Liver (tissue), 9 donors: Measurements from ENCODE around the gene NUDT21. TPM values are rescaled to one million over a fixed set of nuclear protein-coding genes. Genes with fewer than 3 reads are reported as not detected.

Source experiments
- DNase-seq: peaks from one replicate; pipeline ENCODE4 v3.0.0-alpha.2; 2017; ENCODE audit warnings: low spot score
- H3K27ac ChIP-seq, 2 donors: one replicate each; pipeline ENCODE4 v1.7.0; 2013; ENCODE audit warnings: inconsistent platforms in 2 of 2, low read length in 2 of 2, control low read depth in 1 of 2, low read depth in 1 of 2, mild to moderate bottlenecking in 1 of 2
- H3K27me3 ChIP-seq, 4 donors: one replicate each; pipeline versions ENCODE4 v1.6.1 to v1.7.0; 2013; ENCODE audit warnings: low read length in 3 of 4, inconsistent platforms in 1 of 4, mild to moderate bottlenecking in 1 of 4, moderate library complexity in 1 of 4; ENCODE audit not compliant: control insufficient read depth in 4 of 4, insufficient read depth in 4 of 4
- H3K36me3 ChIP-seq, 4 donors: one replicate each; pipeline versions ENCODE4 v1.6.1 to v1.7.0; 2013; ENCODE audit warnings: low read length in 3 of 4, mild to moderate bottlenecking in 3 of 4, low read depth in 1 of 4, moderate library complexity in 1 of 4; ENCODE audit not compliant: control insufficient read depth in 4 of 4, insufficient read depth in 3 of 4
- H3K4me1 ChIP-seq, 4 donors: one replicate each; pipeline versions ENCODE4 v1.6.1 to v1.7.0; 2013; ENCODE audit warnings: low read length in 3 of 4, mild to moderate bottlenecking in 3 of 4, moderate library complexity in 1 of 4; ENCODE audit not compliant: control insufficient read depth in 4 of 4, insufficient read depth in 4 of 4
- H3K4me3 ChIP-seq, 3 donors: one replicate each; pipeline versions ENCODE4 v1.6.1 to v1.7.0; 2013; ENCODE audit warnings: low read length in 3 of 3, control low read depth in 1 of 3, low read depth in 1 of 3, mild to moderate bottlenecking in 1 of 3
- H3K9ac ChIP-seq, 2 donors: one replicate each; pipeline ENCODE4 v1.7.0; 2013; ENCODE audit warnings: low read length in 2 of 2, mild to moderate bottlenecking in 2 of 2, moderate library complexity in 2 of 2, control low read depth in 1 of 2, low read depth in 1 of 2
- H3K9me3 ChIP-seq, 4 donors: one replicate each; pipeline versions ENCODE4 v1.6.1 to v1.7.0; 2013; ENCODE audit warnings: low read length in 3 of 4; ENCODE audit not compliant: control insufficient read depth in 4 of 4
- ATF3 ChIP-seq: IDR thresholded peaks from 2 replicates; pipeline ENCODE4 v1.6.1; 2016; ENCODE audit warnings: antibody characterized with exemption
- CTCF ChIP-seq: fragments of 150-350 bp; IDR thresholded peaks from 2 replicates; pipeline ENCODE4 v1.5.1; 2017; ENCODE audit warnings: improper control_type of control experiment, low read depth, low read length; ENCODE audit not compliant: missing input control
- EGR1 ChIP-seq, 2 donors: IDR thresholded peaks; 2 replicates each; pipeline ENCODE4 v1.6.1; 2016 to 2018; ENCODE audit warnings: antibody characterized with exemption in 2 of 2, low read depth in 2 of 2
- FOXA1 ChIP-seq: IDR thresholded peaks from 2 replicates; pipeline ENCODE4 v1.6.1; 2016; ENCODE audit warnings: antibody characterized with exemption
- FOXA2 ChIP-seq: IDR thresholded peaks from 2 replicates; pipeline ENCODE4 v1.6.1; 2016; ENCODE audit warnings: antibody characterized with exemption
- GABPA ChIP-seq, 2 donors: IDR thresholded peaks in 1 of 2; conservative IDR thresholded peaks in 1 of 2; 2 replicates each; pipeline ENCODE4 v1.6.1; 2016; ENCODE audit warnings: antibody characterized with exemption in 2 of 2, mild to moderate bottlenecking in 1 of 2, moderate library complexity in 1 of 2
- HNF4A ChIP-seq, 2 donors: conservative IDR thresholded peaks; 2 replicates each; pipeline ENCODE4 v1.6.1; 2016; ENCODE audit warnings: antibody characterized with exemption in 2 of 2, mild to moderate bottlenecking in 2 of 2
- HNF4G ChIP-seq: IDR thresholded peaks from 2 replicates; pipeline ENCODE4 v1.6.1; 2016; ENCODE audit warnings: antibody characterized with exemption
- JUND ChIP-seq, 2 donors: IDR thresholded peaks; 2 replicates each; pipeline ENCODE4 v1.6.1; 2016; ENCODE audit warnings: antibody characterized with exemption in 2 of 2
- MAX ChIP-seq: IDR thresholded peaks from 2 replicates; pipeline ENCODE4 v1.6.1; 2016; ENCODE audit warnings: antibody characterized with exemption
- NR2F2 ChIP-seq: IDR thresholded peaks from 2 replicates; pipeline ENCODE4 v1.6.1; 2016; ENCODE audit warnings: antibody characterized with exemption
- REST ChIP-seq: IDR thresholded peaks from 2 replicates; pipeline ENCODE4 v1.6.1; 2016; ENCODE audit warnings: antibody characterized with exemption, mild to moderate bottlenecking
- RXRA ChIP-seq, 2 donors: IDR thresholded peaks; 2 replicates each; pipeline ENCODE4 v1.6.1; 2017 to 2018; ENCODE audit warnings: antibody characterized with exemption in 2 of 2, mild to moderate bottlenecking in 1 of 2
- SP1 ChIP-seq: IDR thresholded peaks from 2 replicates; pipeline ENCODE4 v1.6.1; 2018; ENCODE audit warnings: antibody characterized with exemption, mild to moderate bottlenecking
- TAF1 ChIP-seq: conservative IDR thresholded peaks from 2 replicates; pipeline ENCODE4 v1.6.1; 2016; ENCODE audit warnings: antibody characterized with exemption, mild to moderate bottlenecking
- YY1 ChIP-seq: IDR thresholded peaks from 2 replicates; pipeline ENCODE4 v1.6.1; 2016; ENCODE audit warnings: antibody characterized with exemption, mild to moderate bottlenecking
- ZBTB33 ChIP-seq: IDR thresholded peaks from 2 replicates; pipeline ENCODE4 v1.6.1; 2016; ENCODE audit warnings: antibody characterized with exemption
- WGBS: extraction: QIAGEN DNeasy Blood & Tissue Kit; methylation state at CpG from one replicate; pipeline ENCODE4 v1.1.7; 2013; 5-methylcytosine and 5-hydroxymethylcytosine counted together
- polyA plus RNA-seq, 2 donors: library from polyadenylated mRNA; stranded (reverse) in 1 of 2; unstranded in 1 of 2; fragments of 200-250 nt in 1 of 2; fragments of >200 nt in 1 of 2; fragmentation: Nextera tagmentation in 1 of 2; extraction: Ambion mirVana in 1 of 2; gene quantifications; one replicate each; pipeline versions ENCODE4 v1.2.1 to v1.2.3, GENCODE V29; 2013 to 2015
- total RNA-seq, 2 donors: library from RNA; depleted of rRNA; stranded (reverse); fragments of >200 nt; gene quantifications; one replicate each; pipeline ENCODE4 v1.2.3, GENCODE V29; 2014
- donor health status: healthy.
- donor health status: healthy.
- donor health status: healthy.
- donor health status: healthy.
- donor health status: healthy.

Gene NUDT21
- total and polyA plus RNA-seq, 4 donors = 19.3 to 43.9 (median 27.2) TPM

- WGBS = over 99% methylated on average over 2 of the region's 2 CpGs
- H3K36me3 ChIP-seq = peaks cover 3 to 29% (median 19%) of the 10 kb centered on the region in 4 donors
- no peak overlapping the region for H3K4me3 ChIP-seq
- H3K4me1 ChIP-seq = no peaks in the 10 kb centered on the region
- no peaks in the 10 kb centered on the region for H3K9me3 ChIP-seq
- no peak for DNase-seq
- no peaks in the 10 kb centered on the region for H3K27me3 ChIP-seq
- TF ChIP-seq SP1 = no peak
- TF ChIP-seq MAX = no peak
- TF ChIP-seq JUND (IDR thresholded peaks at IDR 0.05) = no peak
- TF ChIP-seq GABPA (IDR thresholded peaks at IDR 0.05 in 1 of 2, conservative IDR thresholded peaks at IDR 0.05 in 1 of 2) = no peak
- TF ChIP-seq NR2F2 = no peak
- no peak for TF ChIP-seq ATF3
- TF ChIP-seq TAF1 = no peak
- no peak for TF ChIP-seq HNF4G
- TF ChIP-seq CTCF = no peak
- TF ChIP-seq REST = no peak
- no peak for TF ChIP-seq YY1
- TF ChIP-seq FOXA1 = no peak
- no peak for TF ChIP-seq HNF4A (conservative IDR thresholded peaks at IDR 0.05)
- no peak for TF ChIP-seq FOXA2
- no peak for TF ChIP-seq EGR1 (IDR thresholded peaks at IDR 0.05; ENCODE audit: low read depth in 2 of 2)
- no peak for TF ChIP-seq ZBTB33
- no peak for TF ChIP-seq RXRA (IDR thresholded peaks at IDR 0.05)
- H3K9ac ChIP-seq = no peak overlapping the region
- H3K27ac ChIP-seq = no peak overlapping the region
Measured at GRCh38 chr16:56481468-56482122, 30.5 kb upstream of the NUDT21 start.
